Prostate gland (tissue), 2 donors: Measurements from ENCODE around the gene ZNF354C.

ENCODE experiments used
- CTCF ChIP-seq, 4 experiments: fragments of 200-600 bp in 2 of 4; fragments of 450-650 bp in 2 of 4; sonication (generic) in 2 of 4; IDR thresholded peaks; 1 replicate in 3 of 4; 2 replicates in 1 of 4; pipeline ENCODE4 v1.5.1; 2016 to 2019; ENCODE audit warnings: antibody characterized with exemption in 4 of 4, mild to moderate bottlenecking in 2 of 4, moderate library complexity in 2 of 4
- POLR2A ChIP-seq: fragments of 450-650 bp; IDR thresholded peaks from one replicate; pipeline ENCODE4 v1.6.1; 2016; ENCODE audit warnings: antibody characterized with exemption, mild to moderate bottlenecking
- POLR2AphosphoS5 ChIP-seq: sonication (generic); formaldehyde crosslinking; IDR thresholded peaks from one replicate; pipeline ENCODE4 v1.6.1; 2017; ENCODE audit warnings: antibody characterized with exemption

DNA sequence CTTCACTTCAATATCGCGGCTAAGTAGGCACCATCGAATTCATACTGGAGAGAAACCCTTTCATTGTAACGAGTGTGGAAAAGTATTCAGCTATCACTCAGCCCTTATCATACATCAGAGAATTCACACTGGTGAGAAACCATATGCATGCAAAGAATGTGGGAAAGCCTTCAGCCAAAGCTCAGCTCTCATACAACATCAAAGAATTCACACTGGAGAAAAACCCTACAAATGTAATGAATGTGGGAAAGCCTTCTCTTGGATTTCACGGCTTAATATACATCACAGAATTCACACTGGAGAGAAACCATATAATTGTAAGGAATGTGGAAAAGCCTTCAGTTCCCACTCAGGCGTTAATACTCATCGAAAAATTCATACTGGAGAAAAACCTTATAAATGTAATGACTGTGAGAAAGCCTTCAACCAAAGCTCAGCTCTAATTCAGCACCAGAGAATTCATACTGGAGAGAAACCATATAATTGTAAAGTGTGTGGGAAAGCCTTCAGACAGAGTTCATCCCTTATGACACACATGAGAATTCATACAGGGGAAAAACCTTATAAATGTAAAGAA lies 27.1 kb upstream of the ZNF354C start:
- TF ChIP-seq CTCF (IDR thresholded peaks at IDR 0.05) (no peak), POLR2A (no peak), POLR2AphosphoS5 (no peak)
